Activated naive CD4-positive, alpha-beta T cell treated with anti-CD3 and anti-CD28 coated beads for 36 hours (primary cell): ENCODE measurements around the gene CFP. TPM values are rescaled to one million over a fixed set of nuclear protein-coding genes. Genes with fewer than 3 reads are reported as not detected.

Experiments used
- CTCF ChIA-PET: fragments of 350-600 bp; sonication (Branson Sonifier 250); formaldehyde crosslinking; loops from one replicate; lab custom pipeline; 2021; ENCODE audit warnings: antibody characterized with exemption; lab: Charles Lee
- DNase-seq: peaks from one replicate; pipeline ENCODE4 v3.0.0-alpha.2; 2020
- H3K27ac Mint-ChIP-seq: one replicate; pipeline ENCODE4 v1.8.0; 2021; ENCODE audit warnings: mild to moderate bottlenecking, mixed read lengths
- H3K27me3 Mint-ChIP-seq: one replicate; pipeline ENCODE4 v1.8.0; 2021; ENCODE audit warnings: low read depth, mixed read lengths
- H3K36me3 Mint-ChIP-seq: one replicate; pipeline ENCODE4 v1.8.0; 2021; ENCODE audit warnings: low read depth, mixed read lengths
- H3K4me1 Mint-ChIP-seq: one replicate; pipeline ENCODE4 v1.8.0; 2021; ENCODE audit warnings: low read depth, mixed read lengths
- H3K4me3 Mint-ChIP-seq: one replicate; pipeline ENCODE4 v1.8.0; 2021; ENCODE audit warnings: mild to moderate bottlenecking, moderate library complexity, mixed read lengths
- H3K9me3 Mint-ChIP-seq: one replicate; pipeline ENCODE4 v1.8.0; 2021; ENCODE audit warnings: mixed read lengths
- intact Hi-C: fragments of 100-400 bp; cut with micrococcal nuclease; formaldehyde crosslinking; loops from one replicate; pipeline ENCODE4 v1.15.1; 2023
- total RNA-seq, 2 experiments: library from RNA; stranded (reverse); gene quantifications; one replicate each; pipeline ENCODE4 v1.2.3, GENCODE V29; 2021

The CFP gene
- total RNA-seq, 2 experiments from 2014 or later: 5.1 to 6.8 TPM

- CTCF ChIA-PET: no interaction called here
- Mint-ChIP-seq H3K9me3 (no peaks in the 10 kb centered on the region), H3K27ac (peak within 1 kb of the TSS; percentile 91), H3K36me3 (peaks cover 35% of the 10 kb centered on the region), H3K27me3 (no peaks in the 10 kb centered on the region), H3K4me1 (peaks cover 37% of the 10 kb centered on the region), H3K4me3 (peak within 1 kb of the TSS; percentile 88)
- intact Hi-C loops: loop anchor here (1.0 to 10.0 kb wide), 8 partner anchors 8 to 1154 kb away; partner anchors contain the start of genes ARAF, HDAC6, UBA1 and ZNF41
- DNase-seq: peak; percentile 93
Measured at GRCh38 chrX:47650164-47651042, 20.7 kb upstream of the CFP start, which contains the start of gene ELK1. Gene ELK1 (minus strand): TSS chrX:47650563. CDS start chrX:47641441, 9,122 bp downstream.

DNA sequence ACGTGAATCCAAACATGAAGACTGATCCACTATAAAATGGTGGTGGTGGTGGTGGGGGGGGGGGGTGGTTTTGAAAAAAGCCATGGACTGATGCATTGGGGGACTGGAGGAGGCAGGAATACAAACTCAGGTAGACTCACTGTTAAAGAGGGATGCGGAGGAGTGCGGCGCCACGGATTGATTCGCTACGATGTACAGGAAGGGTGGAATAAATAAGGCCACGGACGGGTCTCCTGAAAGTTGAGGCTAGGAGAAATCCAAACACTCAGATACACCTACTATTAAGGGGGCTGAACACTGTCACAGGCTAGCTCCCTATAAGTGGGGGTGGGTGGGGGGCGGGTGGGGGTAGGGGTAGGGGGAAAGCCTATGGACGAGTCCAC is 20.0 kb upstream of the CFP start:
- intact Hi-C loops: loop anchor here (1.0 to 10.0 kb wide), 8 partner anchors 9 to 1155 kb away; partner anchors contain the start of genes ARAF, HDAC6, UBA1 and ZNF41
- Mint-ChIP-seq H3K4me1 (peaks cover 39% of the 10 kb centered on the region), H3K9me3 (no peaks in the 10 kb centered on the region), H3K4me3 (peak overlapping the region; percentile 88), H3K36me3 (peaks cover 36% of the 10 kb centered on the region), H3K27ac (peak overlapping the region; percentile 87), H3K27me3 (no peaks in the 10 kb centered on the region)
- CTCF ChIA-PET: interaction anchor here (0.6 kb wide), 1 partner anchor 1519 kb away, joined by 6 read pairs; no protein-coding TSS in a partner anchor
- no peak for DNase-seq

DNA sequence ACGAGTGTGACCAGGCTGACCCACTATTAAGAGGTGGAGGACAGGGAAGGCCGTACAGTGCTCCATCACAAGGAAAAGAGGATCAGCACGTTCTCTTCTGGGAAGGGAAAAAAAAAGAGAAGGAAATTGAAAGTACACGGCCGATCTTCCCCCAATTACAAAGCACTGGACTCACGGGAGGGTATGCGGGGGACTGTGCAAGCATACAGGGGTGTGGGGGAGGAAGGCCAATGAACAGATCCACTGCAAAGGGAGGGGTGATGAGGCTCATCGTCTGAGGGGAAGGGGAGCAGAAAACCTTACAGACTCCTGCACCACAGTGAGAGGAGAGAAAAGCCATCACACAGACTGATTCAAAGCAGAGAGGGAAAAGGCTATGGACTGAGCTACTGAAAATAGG is 19.5 kb upstream of the CFP start:
- CTCF ChIA-PET: interaction anchor here (0.6 kb wide), 1 partner anchor 1520 kb away, joined by 6 read pairs; no protein-coding TSS in a partner anchor
- intact Hi-C loops: no loop called here
- no peak for DNase-seq
- Mint-ChIP-seq H3K4me3 (peak overlapping the region; percentile 88), H3K27me3 (no peaks in the 10 kb centered on the region), H3K36me3 (peaks cover 37% of the 10 kb centered on the region), H3K9me3 (no peaks in the 10 kb centered on the region), H3K27ac (peak overlapping the region; percentile 87), H3K4me1 (peaks cover 42% of the 10 kb centered on the region)

- H3K27ac Mint-ChIP-seq: peak overlapping the region; percentile 87
- H3K4me3 Mint-ChIP-seq: peak overlapping the region; percentile 88
- CTCF ChIA-PET: interaction anchor here (1.5 kb wide), 1 partner anchor 18 kb away, joined by 4 read pairs; no protein-coding TSS in a partner anchor
- intact Hi-C loops: loop anchor here (1.0 kb wide), 1 partner anchor 14 kb away; no protein-coding TSS in a partner anchor
- peaks cover 32% of the 10 kb centered on the region for H3K36me3 Mint-ChIP-seq
- DNase-seq: peak; percentile 39
- H3K9me3 Mint-ChIP-seq: no peaks in the 10 kb centered on the region
- H3K27me3 Mint-ChIP-seq: no peaks in the 10 kb centered on the region
- peaks cover 44% of the 10 kb centered on the region for H3K4me1 Mint-ChIP-seq
Measured at GRCh38 chrX:47648376-47648775, 18.6 kb upstream of the CFP start.

- no peaks in the 10 kb centered on the region for H3K27me3 Mint-ChIP-seq
- no peaks in the 10 kb centered on the region for H3K9me3 Mint-ChIP-seq
- peaks cover 44% of the 10 kb centered on the region for H3K4me1 Mint-ChIP-seq
- peak overlapping the region; percentile 43 for H3K27ac Mint-ChIP-seq
- CTCF ChIA-PET: interaction anchor here (1.5 kb wide), 1 partner anchor 16 kb away, joined by 4 read pairs; no protein-coding TSS in a partner anchor
- DNase-seq: no peak
- peaks cover 30% of the 10 kb centered on the region for H3K36me3 Mint-ChIP-seq
- H3K4me3 Mint-ChIP-seq: no peak overlapping the region
- intact Hi-C loops: no loop called here
Measured at GRCh38 chrX:47646636-47647035, 16.9 kb upstream of the CFP start.

DNA sequence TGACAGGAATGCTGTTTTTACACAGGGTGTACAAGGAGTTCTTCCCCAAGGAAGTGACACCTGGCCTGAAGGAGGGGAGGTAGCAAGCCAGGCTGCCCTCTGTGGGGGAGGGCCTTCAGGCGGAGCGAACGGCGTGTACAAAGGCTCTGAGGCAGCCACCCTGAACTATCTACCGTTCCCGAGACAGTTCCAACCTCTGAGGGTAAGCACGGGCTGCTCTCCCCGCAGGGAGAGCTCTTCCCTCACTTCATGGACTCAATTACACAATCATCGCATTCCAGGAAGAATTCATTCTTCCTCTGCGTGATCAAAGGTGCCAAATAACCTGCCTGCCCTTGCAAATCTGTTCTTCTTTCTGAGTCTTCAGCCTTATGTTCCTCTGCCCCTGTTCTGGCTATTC is 15.8 kb upstream of the CFP start:
- CTCF ChIA-PET: no interaction called here
- Mint-ChIP-seq H3K4me1 (peaks cover 35% of the 10 kb centered on the region), H3K27me3 (no peaks in the 10 kb centered on the region), H3K27ac (no peak overlapping the region), H3K9me3 (no peaks in the 10 kb centered on the region), H3K36me3 (peaks cover 29% of the 10 kb centered on the region), H3K4me3 (no peak overlapping the region)
- no peak for DNase-seq
- intact Hi-C loops: no loop called here

GRCh38 chrX:47644557-47645091 is 14.9 kb upstream of the CFP start:
- Mint-ChIP-seq H3K4me3 (no peak overlapping the region), H3K9me3 (no peaks in the 10 kb centered on the region), H3K36me3 (peaks cover 35% of the 10 kb centered on the region), H3K27ac (peak overlapping the region; percentile 63), H3K4me1 (peaks cover 35% of the 10 kb centered on the region), H3K27me3 (no peaks in the 10 kb centered on the region)
- no peak for DNase-seq
- intact Hi-C loops: no loop called here
- CTCF ChIA-PET: no interaction called here

DNA sequence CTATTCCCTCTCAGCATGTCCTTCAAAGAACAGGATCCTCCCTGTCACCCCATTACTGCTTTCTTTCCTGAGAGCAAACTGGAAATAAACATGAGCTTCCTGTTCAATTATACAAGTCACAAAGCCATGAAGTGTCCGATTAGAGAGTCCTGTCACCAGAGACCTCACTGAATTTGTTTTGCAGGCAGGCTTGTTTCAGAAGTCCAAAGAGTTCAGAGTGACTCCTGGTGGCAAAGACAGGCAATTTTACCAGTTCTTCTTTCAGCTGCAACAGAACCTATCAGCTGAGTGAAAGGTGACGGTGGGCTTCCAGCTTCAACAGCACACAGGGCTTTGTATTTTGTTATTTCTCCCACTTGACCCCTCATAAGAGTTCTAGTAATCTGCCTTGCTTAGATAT is 14.2 kb upstream of the CFP start:
- CTCF ChIA-PET: interaction anchor here (0.6 kb wide), 1 partner anchor 218 kb away, joined by 4 read pairs; no protein-coding TSS in a partner anchor
- intact Hi-C loops: no loop called here
- no peak for DNase-seq
- Mint-ChIP-seq H3K4me3 (no peak overlapping the region), H3K27me3 (no peaks in the 10 kb centered on the region), H3K36me3 (peaks cover 36% of the 10 kb centered on the region), H3K27ac (no peak overlapping the region), H3K9me3 (no peaks in the 10 kb centered on the region), H3K4me1 (peaks cover 35% of the 10 kb centered on the region)

- Mint-ChIP-seq H3K9me3 (no peaks in the 10 kb centered on the region), H3K36me3 (peaks cover 33% of the 10 kb centered on the region), H3K27ac (no peak overlapping the region), H3K27me3 (no peaks in the 10 kb centered on the region), H3K4me3 (no peak overlapping the region), H3K4me1 (peaks cover 21% of the 10 kb centered on the region)
- intact Hi-C loops: no loop called here
- no peak for DNase-seq
- CTCF ChIA-PET: no interaction called here
Measured at GRCh38 chrX:47638816-47639215, 9.1 kb upstream of the CFP start.

DNA sequence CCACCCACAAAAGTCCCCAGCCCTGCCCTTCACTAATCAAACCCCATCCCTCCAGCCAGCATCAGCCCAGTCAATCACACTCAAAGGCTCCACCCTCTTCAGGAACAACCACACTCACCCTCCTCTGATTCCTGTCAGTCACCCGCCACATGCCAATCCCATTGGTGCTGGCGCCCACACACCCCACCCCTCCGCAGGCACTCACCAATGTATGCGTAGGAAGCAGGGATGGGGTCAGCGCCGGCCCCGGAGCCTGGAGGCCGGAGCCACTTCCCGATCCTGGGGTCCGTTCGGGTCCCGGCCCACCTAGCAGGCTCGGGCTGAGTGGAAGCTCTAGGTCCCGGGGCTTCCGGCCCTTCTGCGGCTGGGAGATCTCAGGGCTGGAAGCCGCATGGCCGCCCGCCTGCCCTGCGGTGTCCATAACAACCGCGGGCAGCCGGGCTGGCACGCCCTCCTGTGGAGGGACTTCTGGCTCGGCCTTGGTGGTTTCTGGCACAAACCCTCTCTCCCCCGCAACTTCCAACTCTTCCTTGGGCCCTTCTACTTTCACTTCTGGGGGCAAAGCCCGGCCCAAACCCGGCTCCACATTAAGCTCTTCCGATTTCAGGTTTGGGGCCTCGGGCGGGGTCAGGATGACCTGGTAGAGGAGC is 7.9 kb upstream of the CFP start:
- Mint-ChIP-seq H3K4me1 (peaks cover 22% of the 10 kb centered on the region), H3K27ac (peak overlapping the region; percentile 77), H3K4me3 (peak overlapping the region; percentile 70), H3K9me3 (no peaks in the 10 kb centered on the region), H3K36me3 (peaks cover 33% of the 10 kb centered on the region), H3K27me3 (no peaks in the 10 kb centered on the region)
- intact Hi-C loops: no loop called here
- DNase-seq: peak; percentile 72
- CTCF ChIA-PET: no interaction called here

DNA sequence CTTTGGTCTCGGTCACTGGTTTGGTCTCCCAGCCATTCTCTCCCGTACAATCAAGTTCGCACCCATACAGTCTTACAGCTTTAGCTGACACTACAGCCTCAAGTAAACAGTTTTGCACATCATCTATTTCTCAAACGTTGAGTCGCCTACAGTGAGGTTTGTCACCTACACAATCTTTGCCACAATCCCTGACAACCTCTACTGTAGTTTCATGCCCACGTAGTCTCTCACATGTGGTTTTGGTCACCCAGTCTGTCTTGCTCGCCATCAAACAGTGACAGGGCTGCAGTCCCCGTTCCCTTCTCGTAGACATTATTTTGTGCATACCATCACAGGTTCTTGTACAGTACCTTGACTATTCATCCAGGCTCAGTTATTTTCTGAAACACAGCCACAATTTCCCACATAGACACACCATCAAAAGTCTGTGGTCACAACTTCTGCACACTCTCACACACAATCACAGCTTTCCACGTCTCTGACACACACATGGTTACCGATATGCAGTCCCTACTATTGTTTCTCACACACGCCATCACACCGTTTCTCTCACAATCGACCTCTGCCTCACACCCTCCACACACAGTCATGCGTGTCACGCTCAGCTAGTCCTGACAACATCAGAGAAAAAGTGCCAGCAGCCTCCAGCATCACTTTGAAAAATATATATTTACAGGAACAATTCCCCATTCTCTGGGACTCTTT is 5.3 kb upstream of the CFP start:
- Mint-ChIP-seq H3K4me3 (no peak overlapping the region), H3K36me3 (peaks cover 22% of the 10 kb centered on the region), H3K4me1 (peaks cover 27% of the 10 kb centered on the region), H3K27me3 (no peaks in the 10 kb centered on the region), H3K9me3 (no peaks in the 10 kb centered on the region), H3K27ac (no peak overlapping the region)
- DNase-seq: peak; percentile 25
- intact Hi-C loops: no loop called here
- CTCF ChIA-PET: interaction anchor here (0.7 kb wide), 1 partner anchor 490 kb away, joined by 3 read pairs; no protein-coding TSS in a partner anchor
